ENCODE data around the gene RNF123.

- TF ChIP-seq CTCF (IDR thresholded peaks at IDR 0.05) (no peak), POLR2A (IDR thresholded peaks at IDR 0.05) (no peak)
Observed at GRCh38 chr3:49769926-49770325, 80.6 kb downstream of the RNF123 start.
